ENCODE results near the gene POLR2I. TPM values are rescaled to one million over a fixed set of nuclear protein-coding genes. Genes with fewer than 3 reads are reported as not detected.

Gene POLR2I
- total and polyA plus RNA-seq, 2 donors (not counting 3 experiments of a cell fraction or from before 2014, with no cell fraction given), result 53.0 to 64.8 TPM

GRCh38 chr19:36090910-36091695 is 23.6 kb downstream of the POLR2I start:
- dilution Hi-C loops (cut with MboI; ENCODE audit: extremely low pct_ligation_motif_present, low sequenced_read_pairs), result no loop called here

DNA sequence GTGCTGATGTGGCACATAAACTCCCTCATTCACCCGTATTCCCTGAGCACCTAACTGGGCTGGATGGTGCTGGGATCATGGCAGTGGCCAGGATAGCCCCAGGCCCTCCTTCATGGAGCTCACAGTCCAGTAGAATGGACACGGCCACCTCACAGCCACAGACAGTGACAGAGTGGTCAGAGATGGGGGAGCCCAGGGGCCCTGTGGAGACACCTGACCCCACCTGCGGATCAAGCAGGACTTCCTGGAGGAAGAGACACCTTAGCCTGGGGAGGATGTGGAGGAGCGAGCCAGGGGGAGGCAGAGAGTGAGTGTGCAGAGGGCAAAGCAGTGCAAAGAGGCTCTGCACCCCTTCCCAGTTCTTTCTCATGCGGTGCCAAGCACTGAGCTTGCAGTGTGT is 24.8 kb downstream of the POLR2I start:
- dilution Hi-C loops (cut with MboI; ENCODE audit: extremely low pct_ligation_motif_present, low sequenced_read_pairs), result no loop called here
- ChIA-PET CTCF (no interaction called here), POLR2A (no interaction called here)
- DNase-seq (ENCODE audit: low read depth, low spot score) (no peak), FAIRE-seq (no peak)
- no peak overlapping the region for H3K9ac ChIP-seq (replicated peaks; ENCODE audit: extremely low read depth, insufficient read depth, low read length)
- no peaks in the 10 kb centered on the region for H4K20me1 ChIP-seq (replicated peaks; ENCODE audit: control insufficient read depth, extremely low read depth, insufficient read depth, low read length)
- H3K4me2 ChIP-seq (ENCODE audit: insufficient read depth, low read length), result no peak overlapping the region
- no peak for TF ChIP-seq GATA2 (IDR thresholded peaks at IDR 0.05; ENCODE audit: insufficient read depth, insufficient read length, low read depth, low read length)
- TF ChIP-seq POLR2AphosphoS5 (IDR thresholded peaks at IDR 0.05; ENCODE audit: insufficient read depth, low read depth, low read length), result no peak
- no peak for TF ChIP-seq EZH2 (IDR thresholded peaks at IDR 0.05; ENCODE audit: borderline replicate concordance, low read depth, low read length, severe bottlenecking)
- TF ChIP-seq POLR2A (IDR thresholded peaks at IDR 0.05; ENCODE audit: low read depth, low read length), result no peak
- no peak for TF ChIP-seq FOS (IDR thresholded peaks at IDR 0.05; ENCODE audit: borderline replicate concordance, insufficient read depth, low read length)
- TF ChIP-seq CTCF (IDR thresholded peaks at IDR 0.05; ENCODE audit: extremely low read depth in 1 of 2, insufficient read depth in 1 of 2, low read depth in 1 of 2, low read length in 2 of 2), result no peak
- H3K27me3 ChIP-seq (ENCODE audit: control insufficient read depth in 2 of 2, insufficient read depth in 2 of 2, low read length in 2 of 2), result no peaks in the 10 kb centered on the region
- intact Hi-C loops (cut with micrococcal nuclease), result no loop called here
- no peak overlapping the region for H3K27ac ChIP-seq (ENCODE audit: insufficient read depth, low read depth, low read length)
- no peak overlapping the region for H3K4me3 ChIP-seq (replicated peaks in 1 of 3; ENCODE audit: insufficient read depth in 1 of 3, low read depth in 1 of 3, low read length in 3 of 3)
- BruUV-seq (replicated peaks), result no TSS peak
- H3K79me2 ChIP-seq (ENCODE audit: control insufficient read depth, insufficient read depth, low read length), result no peaks in the 10 kb centered on the region
- peaks cover 3 to 5% of the 10 kb centered on the region in 2 experiments for H3K36me3 ChIP-seq (ENCODE audit: control insufficient read depth in 2 of 2, extremely low read depth in 1 of 2, insufficient read depth in 2 of 2, low read length in 2 of 2)
- H3K9me1 ChIP-seq (replicated peaks; ENCODE audit: control insufficient read depth, extremely low read depth, insufficient read depth, low read length), result no peaks in the 10 kb centered on the region
- H2AFZ ChIP-seq (ENCODE audit: low read depth, low read length), result no peak overlapping the region
- no peaks in the 10 kb centered on the region for H3K4me1 ChIP-seq (ENCODE audit: control insufficient read depth, extremely low read depth, insufficient read depth, low read length)
- H3K9me3 ChIP-seq (replicated peaks; ENCODE audit: control insufficient read depth, insufficient read depth, low read length), result no peaks in the 10 kb centered on the region

More at GRCh38 chr19:36090910-36091695, 23.6 kb downstream of the POLR2I start:
- intact Hi-C loops (cut with micrococcal nuclease), result no loop called here
- FAIRE-seq (no peak), DNase-seq (ENCODE audit: low read depth, low spot score) (no peak)
- CTCF ChIA-PET, result interaction anchor here (1.5 kb wide), 1 partner anchor 30 kb away, joined by 4 read pairs; no protein-coding TSS in a partner anchor
- no peaks in the 10 kb centered on the region for H3K79me2 ChIP-seq (ENCODE audit: control insufficient read depth, insufficient read depth, low read length)
- H3K36me3 ChIP-seq (ENCODE audit: control insufficient read depth in 2 of 2, extremely low read depth in 1 of 2, insufficient read depth in 2 of 2, low read length in 2 of 2), result peaks cover 3 to 5% of the 10 kb centered on the region in 2 experiments
- no peak overlapping the region for H2AFZ ChIP-seq (ENCODE audit: low read depth, low read length)
- no peak overlapping the region for H3K9ac ChIP-seq (replicated peaks; ENCODE audit: extremely low read depth, insufficient read depth, low read length)
- POLR2A ChIA-PET, result no interaction called here
- no peaks in the 10 kb centered on the region for H3K9me1 ChIP-seq (replicated peaks; ENCODE audit: control insufficient read depth, extremely low read depth, insufficient read depth, low read length)
- no peak overlapping the region for H3K27ac ChIP-seq (ENCODE audit: insufficient read depth, low read depth, low read length)
- TF ChIP-seq JUN (IDR thresholded peaks at IDR 0.05; ENCODE audit: borderline replicate concordance, insufficient read depth, insufficient read length, low read depth) (no peak), MAX (IDR thresholded peaks at IDR 0.05; ENCODE audit: insufficient read depth, insufficient read length) (no peak), FOS (IDR thresholded peaks at IDR 0.05; ENCODE audit: borderline replicate concordance, insufficient read depth, low read length) (no peak), POLR2AphosphoS5 (IDR thresholded peaks at IDR 0.05; ENCODE audit: insufficient read depth, low read depth, low read length) (no peak), MYC (IDR thresholded peaks at IDR 0.05; ENCODE audit: low read depth, low read length) (no peak), EZH2 (IDR thresholded peaks at IDR 0.05; ENCODE audit: borderline replicate concordance, low read depth, low read length, severe bottlenecking) (no peak), GATA2 (IDR thresholded peaks at IDR 0.05; ENCODE audit: insufficient read depth, insufficient read length, low read depth, low read length) (no peak), POLR2A (IDR thresholded peaks at IDR 0.05; ENCODE audit: low read depth, low read length) (no peak)
- no peaks in the 10 kb centered on the region for H3K4me1 ChIP-seq (ENCODE audit: control insufficient read depth, extremely low read depth, insufficient read depth, low read length)
- no peak overlapping the region for H3K4me2 ChIP-seq (ENCODE audit: insufficient read depth, low read length)
- no peaks in the 10 kb centered on the region for H4K20me1 ChIP-seq (replicated peaks; ENCODE audit: control insufficient read depth, extremely low read depth, insufficient read depth, low read length)
- BruUV-seq (replicated peaks), result no TSS peak
- no peak overlapping the region for H3K4me3 ChIP-seq (replicated peaks in 1 of 3; ENCODE audit: insufficient read depth in 1 of 3, low read depth in 1 of 3, low read length in 3 of 3)
- H3K9me3 ChIP-seq (replicated peaks; ENCODE audit: control insufficient read depth, insufficient read depth, low read length), result no peaks in the 10 kb centered on the region
- no peaks in the 10 kb centered on the region for H3K27me3 ChIP-seq (ENCODE audit: control insufficient read depth in 2 of 2, insufficient read depth in 2 of 2, low read length in 2 of 2)
